Dendritic cell treated with granulocyte-macrophage colony-stimulating factor and Interleukin-4, amounts not matched to agents 40 ng/mL and 50 ng/mL, for 4 days (primary cell): ENCODE results near the gene PRKAG3.

Experiments used
- H3K27ac Mint-ChIP-seq: one replicate; pipeline ENCODE4 v1.8.0; 2022; ENCODE audit warnings: mild to moderate bottlenecking, mixed read lengths
- H3K27me3 Mint-ChIP-seq: one replicate; pipeline ENCODE4 v1.8.0; 2022; ENCODE audit warnings: mild to moderate bottlenecking, mixed read lengths
- H3K36me3 Mint-ChIP-seq: one replicate; pipeline ENCODE4 v1.8.0; 2022; ENCODE audit warnings: low read depth, mixed read lengths
- H3K4me1 Mint-ChIP-seq: one replicate; pipeline ENCODE4 v1.8.0; 2022; ENCODE audit warnings: low read depth, mixed read lengths
- H3K4me3 Mint-ChIP-seq: one replicate; pipeline ENCODE4 v1.8.0; 2022; ENCODE audit warnings: mild to moderate bottlenecking, moderate library complexity, mixed read lengths
- H3K9me3 Mint-ChIP-seq: one replicate; pipeline ENCODE4 v1.8.0; 2022; ENCODE audit warnings: mixed read lengths
- intact Hi-C: fragments of 100-400 bp; cut with micrococcal nuclease; formaldehyde crosslinking; loops from one replicate; pipeline ENCODE4 v1.15.0; 2022

The PRKAG3 gene

GRCh38 chr2:218831378-218831990, at the start of gene PRKAG3:
Gene PRKAG3 (minus strand): TSS chr2:218831803.
- intact Hi-C loops, result no loop called here
- Mint-ChIP-seq H3K27ac (no peak within 1 kb of the TSS), H3K9me3 (no peaks in the 10 kb centered on the region), H3K4me3 (no peak within 1 kb of the TSS), H3K4me1 (peaks cover 32% of the 10 kb centered on the region), H3K27me3 (peaks cover 56% of the 10 kb centered on the region), H3K36me3 (no peaks in the 10 kb centered on the region)

GRCh38 chr2:218880859-218881594, 49.4 kb upstream of the PRKAG3 start:
- Mint-ChIP-seq H3K27me3 (peaks cover 93% of the 10 kb centered on the region), H3K27ac (no peak overlapping the region), H3K36me3 (no peaks in the 10 kb centered on the region), H3K4me3 (no peak overlapping the region), H3K4me1 (peaks cover 28% of the 10 kb centered on the region), H3K9me3 (no peaks in the 10 kb centered on the region)
- intact Hi-C loops, result no loop called here

GRCh38 chr2:218880102-218880858, 48.7 kb upstream of the PRKAG3 start, which contains the start of gene WNT10A:
Gene WNT10A (plus strand): TSS chr2:218880852. CDS start chr2:218880996, 144 bp downstream.
- no peak within 1 kb of the TSS for H3K27ac Mint-ChIP-seq
- peak within 1 kb of the TSS; percentile 44 for H3K4me3 Mint-ChIP-seq
- H3K27me3 Mint-ChIP-seq, result peaks cover 93% of the 10 kb centered on the region
- H3K4me1 Mint-ChIP-seq, result peaks cover 28% of the 10 kb centered on the region
- intact Hi-C loops, result no loop called here
- H3K9me3 Mint-ChIP-seq, result no peaks in the 10 kb centered on the region
- H3K36me3 Mint-ChIP-seq, result no peaks in the 10 kb centered on the region

GRCh38 chr2:218879776-218880101, 48.1 kb upstream of the PRKAG3 start:
- intact Hi-C loops, result no loop called here
- no peaks in the 10 kb centered on the region for H3K36me3 Mint-ChIP-seq
- H3K27me3 Mint-ChIP-seq, result peaks cover 92% of the 10 kb centered on the region
- H3K4me1 Mint-ChIP-seq, result peaks cover 28% of the 10 kb centered on the region
- H3K4me3 Mint-ChIP-seq, result no peak overlapping the region
- H3K27ac Mint-ChIP-seq, result no peak overlapping the region
- no peaks in the 10 kb centered on the region for H3K9me3 Mint-ChIP-seq

GRCh38 chr2:218878926-218879761, 47.5 kb upstream of the PRKAG3 start:
- Mint-ChIP-seq H3K27me3 (peaks cover 92% of the 10 kb centered on the region), H3K4me1 (peaks cover 28% of the 10 kb centered on the region), H3K27ac (no peak overlapping the region), H3K4me3 (no peak overlapping the region), H3K9me3 (no peaks in the 10 kb centered on the region), H3K36me3 (no peaks in the 10 kb centered on the region)
- intact Hi-C loops, result no loop called here

- Mint-ChIP-seq H3K4me1 (peaks cover 28% of the 10 kb centered on the region), H3K36me3 (no peaks in the 10 kb centered on the region), H3K9me3 (no peaks in the 10 kb centered on the region), H3K4me3 (no peak overlapping the region), H3K27ac (no peak overlapping the region), H3K27me3 (peaks cover 93% of the 10 kb centered on the region)
- intact Hi-C loops, result no loop called here
Measured at GRCh38 chr2:218878486-218878885, 46.9 kb upstream of the PRKAG3 start.

GRCh38 chr2:218877891-218878290, 46.3 kb upstream of the PRKAG3 start:
- Mint-ChIP-seq H3K9me3 (no peaks in the 10 kb centered on the region), H3K4me3 (no peak overlapping the region), H3K36me3 (no peaks in the 10 kb centered on the region), H3K27me3 (peaks cover 95% of the 10 kb centered on the region), H3K4me1 (peaks cover 33% of the 10 kb centered on the region), H3K27ac (no peak overlapping the region)
- intact Hi-C loops, result no loop called here

GRCh38 chr2:218877331-218877730, 45.7 kb upstream of the PRKAG3 start:
- peaks cover 95% of the 10 kb centered on the region for H3K27me3 Mint-ChIP-seq
- H3K36me3 Mint-ChIP-seq, result no peaks in the 10 kb centered on the region
- H3K4me1 Mint-ChIP-seq, result peaks cover 36% of the 10 kb centered on the region
- H3K9me3 Mint-ChIP-seq, result no peaks in the 10 kb centered on the region
- intact Hi-C loops, result no loop called here
- no peak overlapping the region for H3K4me3 Mint-ChIP-seq
- H3K27ac Mint-ChIP-seq, result no peak overlapping the region

- Mint-ChIP-seq H3K27me3 (peaks cover 95% of the 10 kb centered on the region), H3K4me1 (peaks cover 36% of the 10 kb centered on the region), H3K27ac (no peak overlapping the region), H3K4me3 (no peak overlapping the region), H3K36me3 (no peaks in the 10 kb centered on the region), H3K9me3 (no peaks in the 10 kb centered on the region)
- intact Hi-C loops, result loop anchor here (1.0 kb wide), 1 partner anchor 22 kb away; no protein-coding TSS in a partner anchor
Measured at GRCh38 chr2:218876562-218877219, 45.1 kb upstream of the PRKAG3 start.

GRCh38 chr2:218875692-218876246, 44.2 kb upstream of the PRKAG3 start:
- H3K4me1 Mint-ChIP-seq, result peaks cover 43% of the 10 kb centered on the region
- no peak overlapping the region for H3K4me3 Mint-ChIP-seq
- intact Hi-C loops, result loop anchor here (1.0 kb wide), 1 partner anchor 23 kb away; no protein-coding TSS in a partner anchor
- no peak overlapping the region for H3K27ac Mint-ChIP-seq
- H3K9me3 Mint-ChIP-seq, result no peaks in the 10 kb centered on the region
- peaks cover 94% of the 10 kb centered on the region for H3K27me3 Mint-ChIP-seq
- H3K36me3 Mint-ChIP-seq, result no peaks in the 10 kb centered on the region

- peaks cover 91% of the 10 kb centered on the region for H3K27me3 Mint-ChIP-seq
- peaks cover 38% of the 10 kb centered on the region for H3K4me1 Mint-ChIP-seq
- no peaks in the 10 kb centered on the region for H3K9me3 Mint-ChIP-seq
- intact Hi-C loops, result no loop called here
- no peak overlapping the region for H3K27ac Mint-ChIP-seq
- H3K4me3 Mint-ChIP-seq, result no peak overlapping the region
- no peaks in the 10 kb centered on the region for H3K36me3 Mint-ChIP-seq
Measured at GRCh38 chr2:218873359-218874194, 42.0 kb upstream of the PRKAG3 start.

- Mint-ChIP-seq H3K9me3 (no peaks in the 10 kb centered on the region), H3K4me1 (peaks cover 46% of the 10 kb centered on the region), H3K27ac (no peak overlapping the region), H3K36me3 (no peaks in the 10 kb centered on the region), H3K27me3 (peaks cover 88% of the 10 kb centered on the region), H3K4me3 (no peak overlapping the region)
- intact Hi-C loops, result no loop called here
Measured at GRCh38 chr2:218872645-218873358, 41.2 kb upstream of the PRKAG3 start.
